ENCODE results near the gene POFUT1.
"Not testable (repeated sequence)": the region's sequence is repeated elsewhere in the genome, so short reads cannot be mapped to it uniquely, and the experiment has no call there.

POFUT1 gene

GRCh38 chr20:32207626-32208498, at the start of gene POFUT1, which contains the start of gene PLAGL2:
Gene POFUT1 (plus strand): TSS chr20:32207880. CDS start chr20:32207942, 62 bp downstream.
Gene PLAGL2 (minus strand): TSS chr20:32207743. CDS start chr20:32202178, 5,565 bp downstream.
- peak; percentile 79 for DNase-seq (ENCODE audit: low spot score)

GRCh38 chr20:32158351-32158750, 49.3 kb upstream of the POFUT1 start:
- no peak for DNase-seq (ENCODE audit: low spot score)

- no peak for DNase-seq (ENCODE audit: low spot score)
Measured at GRCh38 chr20:32158943-32159660, 48.6 kb upstream of the POFUT1 start.

- no peak for DNase-seq (ENCODE audit: low spot score)
Measured at GRCh38 chr20:32159766-32160221, 47.9 kb upstream of the POFUT1 start.

- no peak for DNase-seq (ENCODE audit: low spot score)
Measured at GRCh38 chr20:32160341-32160740, 47.3 kb upstream of the POFUT1 start.

- DNase-seq (ENCODE audit: low spot score) = no peak
Measured at GRCh38 chr20:32162351-32162750, 45.3 kb upstream of the POFUT1 start.

- DNase-seq (ENCODE audit: low spot score) = no peak
Measured at GRCh38 chr20:32163951-32164350, 43.7 kb upstream of the POFUT1 start.

- DNase-seq (ENCODE audit: low spot score) = no peak
Measured at GRCh38 chr20:32164984-32165735, 42.5 kb upstream of the POFUT1 start.

GRCh38 chr20:32165836-32166545, 41.7 kb upstream of the POFUT1 start:
- no peak for DNase-seq (ENCODE audit: low spot score)

GRCh38 chr20:32167552-32167951, 40.1 kb upstream of the POFUT1 start:
- DNase-seq (ENCODE audit: low spot score) = no peak

GRCh38 chr20:32168184-32168910, 39.3 kb upstream of the POFUT1 start:
- DNase-seq (ENCODE audit: low spot score) = no peak

GRCh38 chr20:32177696-32178095, 30.0 kb upstream of the POFUT1 start:
- DNase-seq (ENCODE audit: low spot score) = not testable (repeated sequence)

- no peak for DNase-seq (ENCODE audit: low spot score)
Measured at GRCh38 chr20:32179515-32179914, 28.2 kb upstream of the POFUT1 start.

GRCh38 chr20:32179934-32180333, 27.7 kb upstream of the POFUT1 start:
- no peak for DNase-seq (ENCODE audit: low spot score)

- DNase-seq (ENCODE audit: low spot score) = no peak
Measured at GRCh38 chr20:32181606-32182005, 26.1 kb upstream of the POFUT1 start.

- DNase-seq (ENCODE audit: low spot score) = no peak
Measured at GRCh38 chr20:32183947-32184635, 23.6 kb upstream of the POFUT1 start.

GRCh38 chr20:32184961-32185603, 22.6 kb upstream of the POFUT1 start:
- no peak for DNase-seq (ENCODE audit: low spot score)

- no peak for DNase-seq (ENCODE audit: low spot score)
Measured at GRCh38 chr20:32186506-32186905, 21.2 kb upstream of the POFUT1 start.

GRCh38 chr20:32188376-32189122, 19.1 kb upstream of the POFUT1 start:
- no peak for DNase-seq (ENCODE audit: low spot score)
